ENCODE measurements around the gene KLRD1. TPM values are rescaled to one million over a fixed set of nuclear protein-coding genes. Genes with fewer than 3 reads are reported as not detected.

The KLRD1 gene
- total and polyA plus RNA-seq, 2 experiments from 2014 or later, result 0.03 to 0.27 TPM

GRCh38 chr12:10278104-10278503 lies 29.6 kb upstream of the KLRD1 start:
- no peaks in the 10 kb centered on the region for H3K4me1 ChIP-seq (ENCODE audit: insufficient read depth)
- H2AFZ ChIP-seq, result peak overlapping the region; percentile 2; the same call in 1 of the 2 replicates
- no peak overlapping the region for H3K27ac Mint-ChIP-seq
- H3K27me3 Mint-ChIP-seq (ENCODE audit: insufficient read depth, low read depth, poor library complexity), result peaks cover 2% of the 10 kb centered on the region
- no peaks in the 10 kb centered on the region for H3K79me2 ChIP-seq (replicated peaks; ENCODE audit: insufficient read depth)
- H3K4me2 ChIP-seq, result no peak overlapping the region
- TF ChIP-seq NANOG (IDR thresholded peaks at IDR 0.05; ENCODE audit: borderline replicate concordance) (no peak), CTCF (conservative IDR thresholded peaks at IDR 0.05; ENCODE audit: low read depth in 2 of 2) (no peak), CREB1 (CRISPR knock-in tag; IDR thresholded peaks at IDR 0.05; ENCODE audit: low read depth) (no peak), REST (IDR thresholded peaks at IDR 0.05; ENCODE audit: unreplicated experiment) (no peak), EZH2 (IDR thresholded peaks at IDR 0.05; ENCODE audit: low read depth, unreplicated experiment) (no peak), EZH2phosphoT487 (IDR thresholded peaks at IDR 0.05; ENCODE audit: unreplicated experiment) (no peak), ZNF114 (CRISPR knock-in tag; IDR thresholded peaks at IDR 0.05) (no peak), ETS1 (IDR thresholded peaks at IDR 0.05) (no peak), ZNF462 (CRISPR knock-in tag; IDR thresholded peaks at IDR 0.05) (no peak), STAT1 (IDR thresholded peaks at IDR 0.05; ENCODE audit: unreplicated experiment) (no peak), POLR2AphosphoS5 (IDR thresholded peaks at IDR 0.05; ENCODE audit: low read depth) (no peak)
- no peaks in the 10 kb centered on the region for H3K27me3 ChIP-seq (ENCODE audit: insufficient read depth)
- peaks cover 5% of the 10 kb centered on the region; the same call in 2 of the 3 replicates for H3K9me3 Mint-ChIP-seq
- DNase-seq (ENCODE audit: low spot score) (no peak), ATAC-seq (no peak)
- H3K4me1 Mint-ChIP-seq, result no peaks in the 10 kb centered on the region
- H3K4me3 ChIP-seq, result no peak overlapping the region
- no peaks in the 10 kb centered on the region for H3K36me3 ChIP-seq (ENCODE audit: insufficient read depth)
- H3F3A ChIP-seq (replicated peaks; ENCODE audit: low read depth), result no peaks in the 10 kb centered on the region
- no peak overlapping the region for H3K27ac ChIP-seq (ENCODE audit: low read depth)
- H3K4me3 Mint-ChIP-seq, result no peak overlapping the region
- H3K36me3 Mint-ChIP-seq (ENCODE audit: low read depth), result no peaks in the 10 kb centered on the region
- H4K20me1 ChIP-seq (replicated peaks; ENCODE audit: insufficient read depth), result no peaks in the 10 kb centered on the region
- H3K9me2 ChIP-seq (ENCODE audit: insufficient read depth), result no peaks in the 10 kb centered on the region
